Central memory CD8-positive, alpha-beta T cell (primary cell): Measurements from ENCODE around the gene APP.

Experiments used
- ATAC-seq: fragments of 150-1000 bp; cut with Tn5 transposase; replicated peaks from 2 replicates; pipeline ENCODE4 v1.10.0; 2022; ENCODE audit warnings: mild to moderate bottlenecking, moderate FRiP score, moderate number of reproducible peaks; ENCODE audit not compliant: poor library complexity, severe bottlenecking; ENCODE audit errors: extremely low read depth
- DNase-seq, 2 donors: peaks; one replicate each; pipeline ENCODE4 v3.0.0; 2021; ENCODE audit warnings: low spot score in 2 of 2
- H3K27ac Mint-ChIP-seq: one replicate; pipeline ENCODE4 v1.8.0; 2022; ENCODE audit warnings: low read depth, mild to moderate bottlenecking, moderate library complexity, mixed read lengths
- H3K27me3 Mint-ChIP-seq: one replicate; pipeline ENCODE4 v1.8.0; 2022; ENCODE audit warnings: mixed read lengths
- H3K36me3 Mint-ChIP-seq: one replicate; pipeline ENCODE4 v1.8.0; 2022; ENCODE audit warnings: mild to moderate bottlenecking, moderate library complexity, mixed read lengths; ENCODE audit not compliant: insufficient read depth
- H3K4me1 Mint-ChIP-seq: one replicate; pipeline ENCODE4 v1.8.0; 2022; ENCODE audit warnings: mixed read lengths
- H3K4me3 Mint-ChIP-seq: one replicate; pipeline ENCODE4 v1.8.0; 2022; ENCODE audit warnings: mild to moderate bottlenecking, moderate library complexity, mixed read lengths
- H3K9me3 Mint-ChIP-seq: one replicate; pipeline ENCODE4 v1.8.0; 2022; ENCODE audit warnings: mixed read lengths

Gene APP

DNA sequence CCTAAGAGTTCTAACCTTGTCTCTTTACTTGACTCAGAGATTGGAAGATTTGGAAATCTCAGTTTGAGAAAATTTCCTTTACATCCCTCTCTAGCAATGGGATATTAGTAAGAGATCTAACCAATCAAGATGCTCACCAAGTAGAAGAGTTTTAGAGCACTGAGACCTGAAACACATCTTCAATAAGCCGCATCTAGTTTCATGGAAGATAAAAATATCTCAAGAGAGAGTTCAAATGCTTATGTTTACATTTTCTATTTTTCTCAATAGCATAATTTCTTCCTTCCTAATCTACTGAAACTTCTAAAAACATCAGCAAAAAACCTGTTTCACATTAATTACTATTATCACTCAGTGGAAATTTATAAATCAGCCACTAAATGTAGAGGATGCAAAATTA lies 165.1 kb downstream of the APP start:
- Mint-ChIP-seq H3K4me3 (no peak overlapping the region), H3K36me3 (no peaks in the 10 kb centered on the region), H3K4me1 (no peaks in the 10 kb centered on the region), H3K27ac (no peak overlapping the region), H3K9me3 (no peaks in the 10 kb centered on the region), H3K27me3 (no peaks in the 10 kb centered on the region)
- no peak for DNase-seq
- no peak for ATAC-seq

DNA sequence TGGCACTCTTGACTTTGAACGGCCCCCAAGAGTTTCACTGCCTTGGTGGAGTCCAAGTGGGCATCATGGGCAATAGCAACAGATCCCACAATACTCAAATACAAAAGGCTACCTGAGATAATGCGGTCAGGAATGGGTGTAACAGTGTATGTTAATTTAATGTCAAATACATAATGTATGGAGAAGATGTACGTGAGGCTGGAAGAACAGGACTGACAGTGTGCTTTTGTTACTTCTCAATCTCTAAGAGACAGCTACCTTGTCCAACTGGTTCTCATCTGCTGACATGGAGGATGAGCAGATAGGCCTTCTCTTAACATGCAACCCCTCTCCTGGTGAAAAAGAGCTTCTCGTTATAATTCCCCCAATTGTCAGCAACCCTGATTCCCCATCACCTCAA lies 167.2 kb downstream of the APP start:
- Mint-ChIP-seq H3K9me3 (peaks cover 6% of the 10 kb centered on the region), H3K4me3 (no peak overlapping the region), H3K27me3 (no peaks in the 10 kb centered on the region), H3K36me3 (peaks cover 2% of the 10 kb centered on the region), H3K4me1 (no peaks in the 10 kb centered on the region), H3K27ac (no peak overlapping the region)
- DNase-seq (no peak), ATAC-seq (no peak)

DNA sequence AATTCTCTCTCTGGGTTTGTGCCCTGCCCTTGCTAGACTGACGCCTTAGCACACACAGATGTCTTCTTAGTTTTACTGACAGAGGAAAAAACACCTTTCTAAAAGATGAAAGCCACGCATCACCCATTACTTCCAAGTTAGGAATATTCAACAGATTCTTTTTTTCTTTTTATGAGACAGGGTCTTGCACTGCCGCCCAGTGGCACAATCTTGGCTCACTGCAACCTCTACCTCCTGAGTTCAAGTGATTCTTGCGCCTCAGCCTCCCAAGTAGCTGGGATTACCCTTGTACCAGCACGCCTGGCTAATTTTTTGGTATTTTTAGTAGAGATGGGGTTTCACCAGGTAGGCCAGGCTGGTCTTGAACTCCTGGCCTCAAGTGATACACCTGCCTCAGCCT lies 169.2 kb downstream of the APP start:
- Mint-ChIP-seq H3K27me3 (no peaks in the 10 kb centered on the region), H3K4me3 (no peak overlapping the region), H3K9me3 (peaks cover 6% of the 10 kb centered on the region), H3K36me3 (peaks cover 2% of the 10 kb centered on the region), H3K27ac (no peak overlapping the region), H3K4me1 (no peaks in the 10 kb centered on the region)
- ATAC-seq (no peak), DNase-seq (no peak)

DNA sequence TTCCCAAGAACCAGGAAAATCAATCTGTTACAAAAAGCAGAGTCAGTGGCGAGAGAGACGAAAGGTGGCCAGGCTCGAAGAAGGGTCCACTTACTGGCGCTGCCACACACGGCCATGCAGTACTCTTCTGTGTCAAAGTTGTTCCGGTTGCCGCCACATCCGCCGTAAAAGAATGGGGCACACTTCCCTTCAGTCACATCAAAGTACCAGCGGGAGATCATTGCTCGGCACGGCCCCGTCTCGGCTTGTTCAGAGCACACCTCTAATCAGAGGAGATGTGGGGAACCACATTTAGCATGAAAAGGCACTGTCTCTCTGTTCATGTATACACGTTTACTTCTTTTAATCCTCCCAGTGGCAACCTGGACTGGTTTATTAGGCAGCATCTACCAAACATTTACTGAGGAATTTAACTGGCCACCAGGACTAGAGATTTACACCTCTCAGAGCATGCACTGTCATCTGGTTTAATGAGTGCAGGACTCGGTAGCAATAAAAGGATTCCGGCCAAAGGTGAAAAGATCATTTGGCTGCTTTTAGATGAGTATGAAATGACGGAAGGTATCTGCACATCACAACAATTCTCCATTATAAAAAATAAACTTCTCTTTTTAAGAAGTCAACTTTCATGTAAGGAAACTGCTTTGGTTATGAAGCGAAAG lies 170.5 kb downstream of the APP start:
- H3K27ac Mint-ChIP-seq: no peak overlapping the region
- peak; percentile 54 for ATAC-seq
- peaks cover 6% of the 10 kb centered on the region for H3K9me3 Mint-ChIP-seq
- no peak overlapping the region for H3K4me3 Mint-ChIP-seq
- peaks cover 2% of the 10 kb centered on the region for H3K36me3 Mint-ChIP-seq
- no peak for DNase-seq
- no peaks in the 10 kb centered on the region for H3K4me1 Mint-ChIP-seq
- no peaks in the 10 kb centered on the region for H3K27me3 Mint-ChIP-seq

DNA sequence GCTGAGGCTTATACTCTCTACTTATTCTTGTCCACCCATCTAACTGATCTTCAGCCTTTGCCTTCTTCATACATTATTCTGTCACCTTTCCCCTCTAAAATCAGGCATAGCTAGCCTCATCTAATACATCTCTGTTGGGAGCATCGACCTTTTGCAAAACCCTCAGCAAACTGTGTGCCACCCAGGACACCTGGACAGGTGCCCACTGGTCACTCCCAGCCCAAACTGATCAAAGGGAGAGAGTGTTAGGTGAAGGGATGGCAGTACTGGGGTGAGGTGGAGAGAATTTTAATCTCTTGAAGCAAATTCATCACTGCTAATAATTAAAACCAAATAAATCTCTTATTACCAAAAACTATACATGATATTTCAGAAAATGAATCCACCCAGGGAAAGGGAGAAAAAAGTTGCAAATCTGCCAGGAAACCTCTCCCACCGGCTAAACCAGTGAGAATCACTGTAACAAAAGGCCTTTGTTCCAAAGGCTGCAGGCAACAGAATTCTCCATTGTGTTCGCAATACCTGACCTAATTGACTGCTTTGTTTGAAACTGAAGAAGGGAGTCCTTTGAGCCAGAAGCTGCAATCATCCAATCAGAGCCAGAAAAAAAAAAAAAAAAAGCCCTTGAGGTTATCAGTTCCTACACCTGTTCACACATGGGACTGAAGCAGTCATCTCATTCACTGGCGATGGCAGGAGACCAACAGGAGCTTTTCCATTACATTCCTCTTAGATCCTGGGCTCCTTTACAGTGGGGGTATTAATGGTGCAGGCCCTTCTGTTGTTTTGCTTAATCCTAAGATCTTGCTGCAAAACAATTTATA lies 172.6 kb downstream of the APP start:
- ATAC-seq (no peak), DNase-seq (no peak)
- H3K27me3 Mint-ChIP-seq: no peaks in the 10 kb centered on the region
- no peaks in the 10 kb centered on the region for H3K4me1 Mint-ChIP-seq
- peaks cover 2% of the 10 kb centered on the region for H3K36me3 Mint-ChIP-seq
- H3K9me3 Mint-ChIP-seq: peaks cover 6% of the 10 kb centered on the region
- no peak overlapping the region for H3K4me3 Mint-ChIP-seq
- no peak overlapping the region for H3K27ac Mint-ChIP-seq

DNA sequence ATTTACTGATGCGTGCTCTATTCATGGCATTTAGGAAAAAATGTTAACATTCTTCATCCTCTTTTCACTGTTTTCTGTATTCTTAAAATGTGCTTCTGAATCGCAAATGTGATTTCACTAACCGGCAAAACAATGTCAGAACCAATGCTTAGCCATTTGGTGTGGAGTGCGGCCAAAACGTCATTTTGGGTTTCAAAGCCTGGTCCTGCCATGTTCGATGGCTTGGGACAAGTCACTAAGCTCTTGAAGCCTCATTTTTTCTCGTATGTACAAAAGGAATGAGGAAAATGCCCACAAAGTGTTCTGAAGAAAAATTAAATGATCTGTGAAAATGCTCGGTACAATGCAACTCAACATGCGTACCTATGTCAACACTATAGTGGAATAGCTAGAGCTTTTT lies 175.3 kb downstream of the APP start:
- no peak for ATAC-seq
- Mint-ChIP-seq H3K4me1 (no peaks in the 10 kb centered on the region), H3K9me3 (peaks cover 6% of the 10 kb centered on the region), H3K36me3 (peaks cover 2% of the 10 kb centered on the region), H3K27ac (no peak overlapping the region), H3K27me3 (no peaks in the 10 kb centered on the region), H3K4me3 (no peak overlapping the region)
- DNase-seq: no peak

DNA sequence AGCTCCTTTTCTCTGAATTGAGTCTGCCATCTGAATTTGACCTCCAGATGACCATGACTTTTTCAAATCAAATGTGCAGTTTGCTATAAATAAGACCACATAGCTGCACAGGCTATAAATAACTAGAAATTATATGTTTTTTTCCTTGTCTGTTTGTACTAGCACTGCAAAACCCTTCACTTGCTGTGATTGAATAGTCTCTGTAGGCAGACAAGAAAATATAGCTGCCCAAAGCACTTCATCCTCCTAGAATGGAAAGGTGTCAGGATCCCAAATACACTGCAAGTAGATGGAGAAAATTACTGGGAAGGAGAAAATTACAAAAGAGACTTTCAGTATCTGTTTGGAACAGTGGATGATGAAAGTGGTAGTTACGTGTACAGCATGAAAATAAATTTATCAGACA lies 175.8 kb downstream of the APP start:
- Mint-ChIP-seq H3K4me1 (no peaks in the 10 kb centered on the region), H3K9me3 (peaks cover 4% of the 10 kb centered on the region), H3K27ac (no peak overlapping the region), H3K4me3 (no peak overlapping the region), H3K36me3 (peaks cover 2% of the 10 kb centered on the region), H3K27me3 (no peaks in the 10 kb centered on the region)
- DNase-seq (no peak), ATAC-seq (no peak)

DNA sequence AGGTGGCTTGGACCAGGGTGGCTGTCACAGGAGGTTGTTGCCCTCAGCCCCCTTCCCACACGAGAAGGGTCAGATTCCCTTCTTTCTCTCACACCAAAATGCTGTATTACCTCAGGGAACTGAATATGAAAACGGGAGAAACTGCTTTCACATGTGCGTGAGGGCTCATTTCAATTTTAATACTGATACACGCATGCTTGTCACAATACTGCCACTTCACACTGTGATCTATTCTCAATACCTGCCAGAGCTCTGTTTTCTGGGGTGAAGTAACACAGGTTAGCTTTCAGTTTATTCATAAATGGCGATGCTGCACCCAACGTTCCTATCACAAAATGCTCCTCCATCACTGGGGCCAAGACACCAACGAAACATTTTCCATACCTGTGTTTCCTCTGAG lies 181.8 kb downstream of the APP start:
- ATAC-seq: no peak
- no peak for DNase-seq

DNA sequence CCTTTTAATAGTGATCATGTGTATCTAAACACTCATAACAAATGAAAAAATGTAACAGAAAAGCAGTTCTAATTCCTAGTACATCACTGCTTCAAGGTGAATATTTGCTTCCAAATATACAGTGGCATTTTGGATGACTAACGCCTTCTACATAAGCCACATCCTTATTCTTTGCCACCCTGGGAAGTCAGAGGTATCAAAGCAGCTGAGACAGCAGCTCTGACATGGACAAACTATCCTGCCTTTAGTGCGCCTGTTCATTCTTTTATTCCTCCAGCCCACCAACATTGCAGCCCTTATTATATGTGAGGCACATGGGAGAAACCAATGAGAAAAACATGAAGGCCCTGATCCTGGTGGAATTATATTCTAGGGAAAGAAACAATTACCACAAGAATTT lies 183.0 kb downstream of the APP start:
- Mint-ChIP-seq H3K27ac (no peak overlapping the region), H3K36me3 (peaks cover 2% of the 10 kb centered on the region)

More for the DNA sequence above, 181.8 kb downstream of the APP start:
- Mint-ChIP-seq H3K27me3 (no peaks in the 10 kb centered on the region), H3K36me3 (peaks cover 2% of the 10 kb centered on the region), H3K4me1 (no peaks in the 10 kb centered on the region), H3K27ac (no peak overlapping the region), H3K9me3 (no peaks in the 10 kb centered on the region), H3K4me3 (no peak overlapping the region)

DNA sequence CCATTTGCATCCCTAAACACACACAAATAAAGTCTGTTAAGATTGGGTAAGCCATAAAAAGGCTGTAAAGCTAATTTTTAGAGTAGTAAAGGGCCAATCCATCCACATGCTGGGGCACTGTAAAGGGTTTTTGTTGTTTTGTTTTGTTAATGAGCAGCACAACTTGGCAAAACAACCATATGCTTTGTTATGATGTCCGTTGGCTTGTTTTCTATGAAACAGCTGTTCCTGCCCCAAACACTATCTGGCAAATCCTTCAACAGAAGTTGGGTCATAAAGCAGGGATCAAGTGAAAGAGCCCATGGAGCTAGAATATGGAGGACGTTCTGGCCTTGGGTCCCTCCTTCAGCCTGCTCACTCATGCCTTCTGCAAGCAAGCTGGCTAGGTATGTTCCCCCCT lies 183.6 kb downstream of the APP start:
- H3K4me3 Mint-ChIP-seq: no peak overlapping the region
- H3K27ac Mint-ChIP-seq: no peak overlapping the region
- H3K9me3 Mint-ChIP-seq: no peaks in the 10 kb centered on the region
- H3K36me3 Mint-ChIP-seq: peaks cover 4% of the 10 kb centered on the region
- ATAC-seq (no peak), DNase-seq (no peak)
- H3K4me1 Mint-ChIP-seq: no peaks in the 10 kb centered on the region
- no peaks in the 10 kb centered on the region for H3K27me3 Mint-ChIP-seq

More for the DNA sequence above, 183.0 kb downstream of the APP start:
- H3K27me3 Mint-ChIP-seq: no peaks in the 10 kb centered on the region
- H3K9me3 Mint-ChIP-seq: no peaks in the 10 kb centered on the region
- no peak for DNase-seq
- no peak for ATAC-seq
- H3K4me3 Mint-ChIP-seq: no peak overlapping the region
- no peaks in the 10 kb centered on the region for H3K4me1 Mint-ChIP-seq

DNA sequence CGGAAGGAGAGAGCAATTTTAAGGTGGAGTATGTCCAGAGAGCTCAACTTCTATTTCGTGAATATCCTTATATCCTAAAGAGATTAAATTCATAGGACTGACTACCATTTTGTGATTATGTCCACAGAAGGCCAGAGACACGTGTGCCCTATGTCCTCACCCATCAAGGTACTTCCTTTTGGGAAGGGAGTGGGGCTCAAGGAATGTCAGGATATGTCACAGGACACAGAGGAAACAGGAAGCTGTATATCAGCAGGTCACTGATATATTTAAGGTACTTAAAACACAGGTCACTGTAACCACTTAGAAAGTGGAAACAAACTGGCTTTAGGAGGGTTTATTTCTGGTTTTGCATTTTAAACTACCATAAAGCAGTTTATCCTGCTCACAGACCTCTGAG lies 184.6 kb downstream of the APP start:
- peaks cover 4% of the 10 kb centered on the region for H3K36me3 Mint-ChIP-seq
- no peaks in the 10 kb centered on the region for H3K4me1 Mint-ChIP-seq
- no peak for ATAC-seq
- H3K27ac Mint-ChIP-seq: no peak overlapping the region
- no peak overlapping the region for H3K4me3 Mint-ChIP-seq
- no peaks in the 10 kb centered on the region for H3K9me3 Mint-ChIP-seq
- no peaks in the 10 kb centered on the region for H3K27me3 Mint-ChIP-seq
- no peak for DNase-seq

DNA sequence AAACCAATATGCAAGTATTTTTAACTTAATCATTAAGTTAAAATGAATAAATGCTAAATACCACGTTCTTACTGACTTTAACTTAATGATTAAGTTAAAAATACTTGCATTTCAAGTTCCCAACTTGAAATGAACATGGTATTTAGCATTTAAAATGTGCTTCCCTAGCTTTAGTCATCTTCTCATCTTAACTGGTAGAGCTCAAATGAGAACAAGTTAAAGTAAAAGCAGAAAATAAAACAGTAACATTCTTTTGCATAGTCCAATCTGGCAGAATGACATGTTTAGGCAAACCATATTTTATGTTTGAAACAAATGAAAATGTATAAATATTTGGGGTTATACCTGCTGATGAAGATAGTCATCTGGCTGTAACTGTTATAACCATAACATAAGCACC lies 186.0 kb downstream of the APP start:
- no peak for ATAC-seq
- no peaks in the 10 kb centered on the region for H3K27me3 Mint-ChIP-seq
- no peak overlapping the region for H3K4me3 Mint-ChIP-seq
- DNase-seq: no peak
- H3K4me1 Mint-ChIP-seq: no peaks in the 10 kb centered on the region
- H3K9me3 Mint-ChIP-seq: no peaks in the 10 kb centered on the region
- no peak overlapping the region for H3K27ac Mint-ChIP-seq
- H3K36me3 Mint-ChIP-seq: peaks cover 4% of the 10 kb centered on the region

DNA sequence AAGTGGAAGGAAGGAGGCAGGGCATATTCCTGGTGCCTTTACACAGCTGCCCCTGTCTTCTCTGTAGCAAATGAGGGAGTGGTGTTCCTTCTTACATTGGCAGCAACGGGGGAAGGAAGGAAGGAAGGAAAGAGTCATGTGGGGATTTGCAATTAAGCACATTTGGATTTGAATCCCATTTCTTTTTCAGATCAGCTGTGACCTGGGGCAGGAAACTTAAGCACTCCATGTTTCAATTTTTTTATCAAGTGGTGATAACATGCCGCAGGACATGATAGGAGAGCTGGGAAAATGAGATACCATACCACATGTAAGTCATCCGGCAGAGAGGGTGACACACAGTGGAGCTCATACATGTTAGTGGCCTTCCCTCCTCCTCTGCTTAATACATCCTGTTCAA lies 186.8 kb downstream of the APP start:
- no peak for ATAC-seq
- DNase-seq: no peak
- Mint-ChIP-seq H3K4me3 (no peak overlapping the region), H3K27ac (no peak overlapping the region), H3K4me1 (no peaks in the 10 kb centered on the region), H3K36me3 (peaks cover 4% of the 10 kb centered on the region), H3K9me3 (no peaks in the 10 kb centered on the region), H3K27me3 (no peaks in the 10 kb centered on the region)
